ENCODE results near the gene LANCL2.

DNA sequence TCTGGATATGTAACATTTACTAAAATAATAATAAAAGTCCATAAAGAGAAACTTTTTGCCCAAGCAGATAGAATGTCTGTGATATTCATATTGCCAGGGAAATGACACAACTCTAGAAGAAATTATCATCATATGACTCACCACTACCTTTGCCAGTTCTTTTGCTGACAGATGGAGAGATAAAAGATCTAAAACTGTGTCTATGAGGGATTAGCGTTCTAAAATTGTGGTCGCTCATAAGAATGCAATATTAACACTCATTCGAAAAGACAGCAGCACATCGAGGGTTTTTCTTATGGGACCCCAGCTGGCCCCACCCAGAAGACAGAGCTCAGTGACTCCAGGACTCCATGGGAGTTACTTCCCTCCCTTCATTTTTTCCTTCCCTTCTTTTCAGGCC is 16.6 kb upstream of the LANCL2 start:
- TF ChIP-seq, protein P1, sequence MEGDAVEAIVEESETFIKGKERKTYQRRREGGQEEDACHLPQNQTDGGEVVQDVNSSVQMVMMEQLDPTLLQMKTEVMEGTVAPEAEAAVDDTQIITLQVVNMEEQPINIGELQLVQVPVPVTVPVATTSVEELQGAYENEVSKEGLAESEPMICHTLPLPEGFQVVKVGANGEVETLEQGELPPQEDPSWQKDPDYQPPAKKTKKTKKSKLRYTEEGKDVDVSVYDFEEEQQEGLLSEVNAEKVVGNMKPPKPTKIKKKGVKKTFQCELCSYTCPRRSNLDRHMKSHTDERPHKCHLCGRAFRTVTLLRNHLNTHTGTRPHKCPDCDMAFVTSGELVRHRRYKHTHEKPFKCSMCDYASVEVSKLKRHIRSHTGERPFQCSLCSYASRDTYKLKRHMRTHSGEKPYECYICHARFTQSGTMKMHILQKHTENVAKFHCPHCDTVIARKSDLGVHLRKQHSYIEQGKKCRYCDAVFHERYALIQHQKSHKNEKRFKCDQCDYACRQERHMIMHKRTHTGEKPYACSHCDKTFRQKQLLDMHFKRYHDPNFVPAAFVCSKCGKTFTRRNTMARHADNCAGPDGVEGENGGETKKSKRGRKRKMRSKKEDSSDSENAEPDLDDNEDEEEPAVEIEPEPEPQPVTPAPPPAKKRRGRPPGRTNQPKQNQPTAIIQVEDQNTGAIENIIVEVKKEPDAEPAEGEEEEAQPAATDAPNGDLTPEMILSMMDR (IDR thresholded peaks at IDR 0.05): no peak
- no peak for TF ChIP-seq POLR2AphosphoS5 (IDR thresholded peaks at IDR 0.05)
